Measurements from ENCODE around the gene NDEL1.

NDEL1 gene

GRCh38 chr17:8459831-8460230 is 24.1 kb downstream of the NDEL1 start:
- DNase-seq, result no peak

- no peak for DNase-seq
These were observed 26.9 kb downstream of the NDEL1 start for GRCh38 chr17:8462564-8462963.

GRCh38 chr17:8463099-8463498 is 27.4 kb downstream of the NDEL1 start:
- DNase-seq, result no peak

- no peak for DNase-seq
These were observed 29.3 kb downstream of the NDEL1 start for GRCh38 chr17:8464941-8465340.

- no peak for DNase-seq
These were observed 29.7 kb downstream of the NDEL1 start for GRCh38 chr17:8465356-8465755.

- no peak for DNase-seq
These were observed 30.1 kb downstream of the NDEL1 start for GRCh38 chr17:8465759-8466158.

GRCh38 chr17:8466456-8466855 is 30.8 kb downstream of the NDEL1 start:
- DNase-seq, result no peak

- no peak for DNase-seq
These were observed 31.2 kb downstream of the NDEL1 start for GRCh38 chr17:8466873-8467272.

GRCh38 chr17:8467527-8467926 is 31.8 kb downstream of the NDEL1 start:
- no peak for DNase-seq

- DNase-seq, result no peak
These were observed 32.4 kb downstream of the NDEL1 start for GRCh38 chr17:8468127-8468526.

GRCh38 chr17:8468980-8469379 is 33.3 kb downstream of the NDEL1 start:
- DNase-seq, result no peak

GRCh38 chr17:8469964-8470363 is 34.3 kb downstream of the NDEL1 start:
- no peak for DNase-seq

- DNase-seq, result no peak
These were observed 34.9 kb downstream of the NDEL1 start for GRCh38 chr17:8470447-8471047.

GRCh38 chr17:8472663-8473062 is 37.0 kb downstream of the NDEL1 start:
- no peak for DNase-seq

- DNase-seq, result no peak
These were observed 37.9 kb downstream of the NDEL1 start for GRCh38 chr17:8473451-8474192.

- no peak for DNase-seq
These were observed 39.1 kb downstream of the NDEL1 start for GRCh38 chr17:8474826-8475225.

- DNase-seq, result no peak
These were observed 39.5 kb downstream of the NDEL1 start for GRCh38 chr17:8475227-8475626.

GRCh38 chr17:8475781-8476180 is 40.1 kb downstream of the NDEL1 start:
- DNase-seq, result no peak

- no peak for DNase-seq
These were observed 41.1 kb downstream of the NDEL1 start for GRCh38 chr17:8476741-8477140.

GRCh38 chr17:8477171-8477570 is 41.5 kb downstream of the NDEL1 start:
- no peak for DNase-seq

GRCh38 chr17:8477715-8478441 is 42.2 kb downstream of the NDEL1 start:
- no peak for DNase-seq

- DNase-seq, result no peak
These were observed 43.8 kb downstream of the NDEL1 start for GRCh38 chr17:8479431-8479947.

GRCh38 chr17:8480011-8480976 is 44.6 kb downstream of the NDEL1 start:
- DNase-seq, result no peak

Data from CD4-positive, alpha-beta T cell treated with Interleukin-6 for 4 hours (primary cell).